GM23338 (cell line): Measurements from ENCODE around the gene AGAP1. TPM values are rescaled to one million over a fixed set of nuclear protein-coding genes. Genes with fewer than 3 reads are reported as not detected.

Experiments used
- ATAC-seq: fragments of 200-7000 bp; cut with Tn5 transposase; 3 replicates; pipeline ENCODE4 v1.9.1; 2020
- DNase-seq: peaks from one replicate; pipeline ENCODE4 v3.0.0-alpha.2; 2015; ENCODE audit warnings: low spot score
- H2AFZ ChIP-seq: fragments of 200-600 bp; sonication (generic); 2 replicates; pipeline ENCODE4 v1.8.0; 2016; ENCODE audit warnings: antibody characterized with exemption, mild to moderate bottlenecking, moderate library complexity
- H3F3A ChIP-seq: fragments of 200-600 bp; sonication (generic); replicated peaks from 2 replicates; pipeline ENCODE4 v1.8.0; 2017; ENCODE audit warnings: antibody characterized with exemption, mixed run types, low read depth
- H3K27ac ChIP-seq: fragments of 200-600 bp; sonication (generic); 2 replicates; pipeline ENCODE4 v1.6.1; 2016; ENCODE audit warnings: low read depth
- H3K27me3 ChIP-seq: fragments of 200-600 bp; sonication (generic); 2 replicates; pipeline ENCODE4 v1.8.0; 2016; ENCODE audit warnings: mild to moderate bottlenecking, mixed run types, moderate library complexity; ENCODE audit not compliant: insufficient read depth
- H3K36me3 ChIP-seq: fragments of 200-600 bp; sonication (generic); 2 replicates; pipeline ENCODE4 v1.8.0; 2016; ENCODE audit warnings: mild to moderate bottlenecking; ENCODE audit not compliant: insufficient read depth
- H3K4me1 ChIP-seq: fragments of 200-600 bp; sonication (generic); 2 replicates; pipeline ENCODE4 v1.8.0; 2016; ENCODE audit warnings: mild to moderate bottlenecking, moderate library complexity; ENCODE audit not compliant: insufficient read depth
- H3K4me2 ChIP-seq: fragments of 200-600 bp; sonication (generic); 2 replicates; pipeline ENCODE4 v1.7.1; 2017; ENCODE audit warnings: mixed run types
- H3K4me3 ChIP-seq: fragments of 200-600 bp; sonication (generic); 2 replicates; pipeline ENCODE4 v1.6.1; 2016; ENCODE audit warnings: mixed run types
- H3K79me2 ChIP-seq: fragments of 200-600 bp; sonication (generic); replicated peaks from 2 replicates; pipeline ENCODE4 v1.8.0; 2017; ENCODE audit warnings: mild to moderate bottlenecking; ENCODE audit not compliant: insufficient read depth
- H3K9me2 ChIP-seq: fragments of 200-600 bp; sonication (generic); 2 replicates; pipeline ENCODE4 v1.8.0; 2017; ENCODE audit not compliant: insufficient read depth
- H4K20me1 ChIP-seq: fragments of 200-600 bp; sonication (generic); replicated peaks from 2 replicates; pipeline ENCODE4 v1.8.0; 2017; ENCODE audit warnings: mild to moderate bottlenecking; ENCODE audit not compliant: insufficient read depth
- H3K27ac Mint-ChIP-seq: 2 replicates; pipeline ENCODE4 v1.8.0; 2020; ENCODE audit warnings: inconsistent platforms, mild to moderate bottlenecking, moderate library complexity, mixed read lengths
- H3K27me3 Mint-ChIP-seq: 3 replicates; pipeline ENCODE4 v1.8.0; 2022; ENCODE audit warnings: low read depth, mild to moderate bottlenecking, moderate library complexity, mixed read lengths, inconsistent platforms; ENCODE audit not compliant: insufficient read depth, poor library complexity
- H3K36me3 Mint-ChIP-seq: 3 replicates; pipeline ENCODE4 v1.8.0; 2021; ENCODE audit warnings: low read depth, mild to moderate bottlenecking, inconsistent platforms, moderate library complexity, mixed read lengths
- H3K4me1 Mint-ChIP-seq: 3 replicates; pipeline ENCODE4 v1.8.0; 2020; ENCODE audit warnings: mild to moderate bottlenecking, inconsistent platforms, mixed read lengths
- H3K4me3 Mint-ChIP-seq: 3 replicates; pipeline ENCODE4 v1.8.0; 2021; ENCODE audit warnings: moderate library complexity, mild to moderate bottlenecking, inconsistent platforms, mixed read lengths
- H3K9me3 Mint-ChIP-seq: 3 replicates; pipeline ENCODE4 v1.8.0; 2020; ENCODE audit warnings: moderate library complexity, mild to moderate bottlenecking, inconsistent platforms, mixed read lengths
- CREB1 ChIP-seq: fragments of 250-450 bp; sonication (Bioruptor Pico); IDR thresholded peaks from 2 replicates; pipeline ENCODE4 v1.5.0; 2020; ENCODE audit warnings: low read depth, mild to moderate bottlenecking, moderate library complexity
- CTCF ChIP-seq, 2 experiments: fragments of 200-600 bp in 1 of 2; sonication (generic) in 1 of 2; conservative IDR thresholded peaks; 2 replicates each; pipeline versions ENCODE4 v1.5.1 to v1.6.1; 2016 to 2017; ENCODE audit warnings: antibody characterized with exemption in 2 of 2, low read depth in 2 of 2, mild to moderate bottlenecking in 2 of 2, moderate library complexity in 1 of 2
- ETS1 ChIP-seq: IDR thresholded peaks from 2 replicates; pipeline ENCODE4 v1.6.1; 2016; ENCODE audit warnings: antibody characterized with exemption
- EZH2 ChIP-seq: fragments of 200-600 bp; sonication (generic); IDR thresholded peaks from one replicate; pipeline ENCODE4 v1.8.0; 2017; ENCODE audit warnings: antibody characterized with exemption, mild to moderate bottlenecking, low read depth; ENCODE audit not compliant: unreplicated experiment
- JUNB ChIP-seq: IDR thresholded peaks from one replicate; pipeline ENCODE4 v1.6.1; 2016; ENCODE audit warnings: antibody characterized with exemption; ENCODE audit not compliant: unreplicated experiment
- NANOG ChIP-seq: IDR thresholded peaks from 2 replicates; pipeline ENCODE4 v1.6.1; 2016; ENCODE audit warnings: antibody characterized with exemption, borderline replicate concordance
- POLR2AphosphoS5 ChIP-seq: IDR thresholded peaks from 2 replicates; pipeline ENCODE4 v1.6.1; 2016; ENCODE audit warnings: antibody characterized with exemption, low read depth
- STAT1 ChIP-seq: IDR thresholded peaks from one replicate; pipeline ENCODE4 v1.6.1; 2016; ENCODE audit warnings: antibody characterized with exemption; ENCODE audit not compliant: unreplicated experiment
- ZNF114 ChIP-seq: fragments of 250-450 bp; sonication (Bioruptor Pico); IDR thresholded peaks from 2 replicates; pipeline ENCODE4 v1.5.0; 2020; ENCODE audit warnings: mild to moderate bottlenecking, moderate library complexity
- ZNF462 ChIP-seq: fragments of 250-450 bp; sonication (Bioruptor Pico); IDR thresholded peaks from 2 replicates; pipeline ENCODE4 v1.5.0; 2020; ENCODE audit warnings: mild to moderate bottlenecking, moderate library complexity
- polyA plus RNA-seq: library from polyadenylated mRNA; unstranded; fragments of >200 nt; fragmentation: Nextera tagmentation; extraction: Ambion mirVana; gene quantifications from 2 replicates; pipeline ENCODE4 v1.2.1, GENCODE V29; 2016
- total RNA-seq: library from RNA; depleted of rRNA; stranded (reverse); fragments of >200 nt; shearing (Covaris generic); gene quantifications from 2 replicates; pipeline ENCODE4 v1.2.3, GENCODE V29; 2014
- TF ChIP-seq, protein P1 (sequence below): IDR thresholded peaks from one replicate; pipeline ENCODE4 v1.6.1; 2018; ENCODE audit warnings: antibody characterized with exemption; ENCODE audit not compliant: unreplicated experiment

AGAP1 gene
- total and polyA plus RNA-seq, 2 experiments from 2014 or later = 13.3 to 27.9 TPM

GRCh38 chr2:235811446-235812184, 317.8 kb downstream of the AGAP1 start (continued):
- TF ChIP-seq STAT1 (no peak), JUNB (no peak), CREB1 (CRISPR knock-in tag) (no peak), EZH2 (no peak), ETS1 (no peak), POLR2AphosphoS5 (no peak)
- TF ChIP-seq, protein P1, sequence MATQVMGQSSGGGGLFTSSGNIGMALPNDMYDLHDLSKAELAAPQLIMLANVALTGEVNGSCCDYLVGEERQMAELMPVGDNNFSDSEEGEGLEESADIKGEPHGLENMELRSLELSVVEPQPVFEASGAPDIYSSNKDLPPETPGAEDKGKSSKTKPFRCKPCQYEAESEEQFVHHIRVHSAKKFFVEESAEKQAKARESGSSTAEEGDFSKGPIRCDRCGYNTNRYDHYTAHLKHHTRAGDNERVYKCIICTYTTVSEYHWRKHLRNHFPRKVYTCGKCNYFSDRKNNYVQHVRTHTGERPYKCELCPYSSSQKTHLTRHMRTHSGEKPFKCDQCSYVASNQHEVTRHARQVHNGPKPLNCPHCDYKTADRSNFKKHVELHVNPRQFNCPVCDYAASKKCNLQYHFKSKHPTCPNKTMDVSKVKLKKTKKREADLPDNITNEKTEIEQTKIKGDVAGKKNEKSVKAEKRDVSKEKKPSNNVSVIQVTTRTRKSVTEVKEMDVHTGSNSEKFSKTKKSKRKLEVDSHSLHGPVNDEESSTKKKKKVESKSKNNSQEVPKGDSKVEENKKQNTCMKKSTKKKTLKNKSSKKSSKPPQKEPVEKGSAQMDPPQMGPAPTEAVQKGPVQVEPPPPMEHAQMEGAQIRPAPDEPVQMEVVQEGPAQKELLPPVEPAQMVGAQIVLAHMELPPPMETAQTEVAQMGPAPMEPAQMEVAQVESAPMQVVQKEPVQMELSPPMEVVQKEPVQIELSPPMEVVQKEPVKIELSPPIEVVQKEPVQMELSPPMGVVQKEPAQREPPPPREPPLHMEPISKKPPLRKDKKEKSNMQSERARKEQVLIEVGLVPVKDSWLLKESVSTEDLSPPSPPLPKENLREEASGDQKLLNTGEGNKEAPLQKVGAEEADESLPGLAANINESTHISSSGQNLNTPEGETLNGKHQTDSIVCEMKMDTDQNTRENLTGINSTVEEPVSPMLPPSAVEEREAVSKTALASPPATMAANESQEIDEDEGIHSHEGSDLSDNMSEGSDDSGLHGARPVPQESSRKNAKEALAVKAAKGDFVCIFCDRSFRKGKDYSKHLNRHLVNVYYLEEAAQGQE = no peak

GRCh38 chr2:235812185-235812665, 318.4 kb downstream of the AGAP1 start:
- Histone ChIP-seq H3F3A (no peaks in the 10 kb centered on the region), H3K4me1 (peaks cover 24% of the 10 kb centered on the region), H4K20me1 (peaks cover 6% of the 10 kb centered on the region; the same call in 1 of the 2 replicates), H3K36me3 (no peaks in the 10 kb centered on the region; the same call in 1 of the 2 replicates), H3K79me2 (no peaks in the 10 kb centered on the region), H3K4me2 (no peak overlapping the region), H3K27me3 (no peaks in the 10 kb centered on the region), H3K27ac (no peak overlapping the region), H3K9me2 (no peaks in the 10 kb centered on the region), H2AFZ (no peak overlapping the region), H3K4me3 (no peak overlapping the region)
- Mint-ChIP-seq H3K27me3 (no peaks in the 10 kb centered on the region), H3K36me3 (peaks cover 20% of the 10 kb centered on the region), H3K9me3 (no peaks in the 10 kb centered on the region), H3K27ac (no peak overlapping the region; the same call in 1 of the 2 replicates), H3K4me1 (peaks cover 36% of the 10 kb centered on the region), H3K4me3 (no peak overlapping the region)
- no peak for DNase-seq
- ATAC-seq = no peak
- TF ChIP-seq JUNB = no peak
- no peak for TF ChIP-seq STAT1
- TF ChIP-seq CTCF (conservative IDR thresholded peaks at IDR 0.05; ENCODE audit: low read depth in 2 of 2) = no peak
- no peak for TF ChIP-seq ZNF114 (CRISPR knock-in tag)
- TF ChIP-seq ZNF462 (CRISPR knock-in tag) = no peak
- TF ChIP-seq NANOG = no peak
- no peak for TF ChIP-seq POLR2AphosphoS5
